IPS-NIHi7 (cell line): ENCODE results near the gene DCLK3.
A peak's percentile ranks its signal among the peaks of the same experiment; 100 is the strongest.

ENCODE experiments used
- DNase-seq: peaks from one replicate; pipeline ENCODE4 v3.0.0; 2012; ENCODE audit warnings: mixed read lengths; ENCODE audit errors: extremely low spot score

The DCLK3 gene

GRCh38 chr3:36707623-36708409 lies 56.5 kb downstream of the DCLK3 start:
- DNase-seq: peak; percentile 38

GRCh38 chr3:36705015-36705414 lies 59.3 kb downstream of the DCLK3 start:
- DNase-seq: peak; percentile 4

GRCh38 chr3:36704280-36704679 lies 60.1 kb downstream of the DCLK3 start:
- DNase-seq: no peak

- no peak for DNase-seq
Measured at GRCh38 chr3:36701249-36701572, 63.1 kb downstream of the DCLK3 start.

GRCh38 chr3:36700537-36701248 lies 63.7 kb downstream of the DCLK3 start:
- peak; percentile 74 for DNase-seq

GRCh38 chr3:36698314-36698713 lies 66.0 kb downstream of the DCLK3 start:
- no peak for DNase-seq

GRCh38 chr3:36697229-36698001 lies 66.9 kb downstream of the DCLK3 start:
- DNase-seq: no peak

- no peak for DNase-seq
Measured at GRCh38 chr3:36696799-36697198, 67.6 kb downstream of the DCLK3 start.

GRCh38 chr3:36695769-36696137 lies 68.6 kb downstream of the DCLK3 start:
- DNase-seq: no peak

- no peak for DNase-seq
Measured at GRCh38 chr3:36695113-36695768, 69.1 kb downstream of the DCLK3 start.

- no peak for DNase-seq
Measured at GRCh38 chr3:36693670-36694069, 70.7 kb downstream of the DCLK3 start.

- DNase-seq: no peak
Measured at GRCh38 chr3:36689560-36689959, 74.8 kb downstream of the DCLK3 start.

- no peak for DNase-seq
Measured at GRCh38 chr3:36688815-36689214, 75.5 kb downstream of the DCLK3 start.

GRCh38 chr3:36686516-36686915 lies 77.8 kb downstream of the DCLK3 start:
- DNase-seq: no peak

GRCh38 chr3:36681867-36682266 lies 82.5 kb downstream of the DCLK3 start:
- no peak for DNase-seq

GRCh38 chr3:36680952-36681351 lies 83.4 kb downstream of the DCLK3 start:
- DNase-seq: no peak

GRCh38 chr3:36679384-36680200 lies 84.8 kb downstream of the DCLK3 start:
- DNase-seq: no peak

GRCh38 chr3:36678216-36679013 lies 85.9 kb downstream of the DCLK3 start:
- DNase-seq: no peak

GRCh38 chr3:36677331-36678007 lies 86.9 kb downstream of the DCLK3 start:
- no peak for DNase-seq

- DNase-seq: no peak
Measured at GRCh38 chr3:36674816-36675215, 89.5 kb downstream of the DCLK3 start.
